GM23248 (cell line): ENCODE data around the gene ANGPTL4. TPM values are rescaled to one million over a fixed set of nuclear protein-coding genes. Genes with fewer than 3 reads are reported as not detected.
"Not testable (repeated sequence)": the region's sequence is repeated elsewhere in the genome, so short reads cannot be mapped to it uniquely, and the experiment has no call there.

Experiments
- DNase-seq: peaks from one replicate; pipeline ENCODE4 v3.0.0-alpha.2; 2015
- H2AFZ ChIP-seq: fragments of 200-600 bp; sonication (generic); 2 replicates; pipeline ENCODE4 v1.6.1; 2016; ENCODE audit warnings: antibody characterized with exemption
- H3F3A ChIP-seq: fragments of 200-600 bp; sonication (generic); 2 replicates; pipeline ENCODE4 v1.6.1; 2016; ENCODE audit warnings: mild to moderate bottlenecking, antibody characterized with exemption, mixed run types; ENCODE audit not compliant: insufficient read depth
- H3K27ac ChIP-seq: fragments of 200-600 bp; sonication (generic); 2 replicates; pipeline ENCODE4 v1.5.1; 2016; ENCODE audit warnings: mild to moderate bottlenecking
- H3K27me3 ChIP-seq: fragments of 200-600 bp; sonication (generic); replicated peaks from 2 replicates; pipeline ENCODE4 v1.6.1; 2016; ENCODE audit warnings: mild to moderate bottlenecking; ENCODE audit not compliant: insufficient read depth
- H3K36me3 ChIP-seq: fragments of 200-600 bp; sonication (generic); 2 replicates; pipeline ENCODE4 v1.6.1; 2016; ENCODE audit warnings: low read depth, mild to moderate bottlenecking
- H3K4me1 ChIP-seq: fragments of 200-600 bp; sonication (generic); 2 replicates; pipeline ENCODE4 v1.6.1; 2016; ENCODE audit warnings: mild to moderate bottlenecking; ENCODE audit not compliant: insufficient read depth
- H3K4me2 ChIP-seq: fragments of 200-600 bp; sonication (generic); one replicate; pipeline ENCODE4 v1.6.1; 2016; ENCODE audit warnings: mild to moderate bottlenecking; ENCODE audit not compliant: unreplicated experiment
- H3K4me3 ChIP-seq: fragments of 200-600 bp; sonication (generic); 2 replicates; pipeline ENCODE4 v1.5.1; 2016; ENCODE audit warnings: mild to moderate bottlenecking
- H3K79me2 ChIP-seq: fragments of 200-600 bp; sonication (generic); 2 replicates; pipeline ENCODE4 v1.6.1; 2016; ENCODE audit warnings: mild to moderate bottlenecking; ENCODE audit not compliant: insufficient read depth
- H3K9ac ChIP-seq: fragments of 200-600 bp; sonication (generic); 2 replicates; pipeline ENCODE4 v1.6.1; 2016; ENCODE audit warnings: mild to moderate bottlenecking
- H3K9me2 ChIP-seq: fragments of 200-600 bp; sonication (generic); 2 replicates; pipeline ENCODE4 v1.6.1; 2016; ENCODE audit warnings: mixed run types, mild to moderate bottlenecking, moderate library complexity; ENCODE audit not compliant: insufficient read depth
- H3K9me3 ChIP-seq: fragments of 200-600 bp; sonication (generic); one replicate; pipeline ENCODE4 v1.6.1; 2017; ENCODE audit warnings: low read depth
- H4K20me1 ChIP-seq: fragments of 200-600 bp; sonication (generic); 2 replicates; pipeline ENCODE4 v1.6.0; 2016; ENCODE audit not compliant: insufficient read depth
- EZH2 ChIP-seq: fragments of 200-600 bp; sonication (generic); IDR thresholded peaks from 2 replicates; pipeline ENCODE4 v1.6.1; 2018; ENCODE audit warnings: antibody characterized with exemption, mild to moderate bottlenecking; ENCODE audit not compliant: insufficient read depth, poor library complexity, severe bottlenecking
- EZH2phosphoT487 ChIP-seq: fragments of 200-600 bp; sonication (generic); IDR thresholded peaks from 2 replicates; pipeline ENCODE4 v1.6.1; 2018; ENCODE audit warnings: antibody characterized with exemption, moderate library complexity, mild to moderate bottlenecking, low read depth; ENCODE audit not compliant: insufficient read depth
- WGBS, 2 experiments: methylation state at CpG; one replicate each; pipeline ENCODE4 v1.1.6; 2015 to 2017; ENCODE audit warnings: low lambda C conversion rate in 2 of 2, low coverage in 1 of 2; ENCODE audit errors: missing lambda C conversion rate in 2 of 2; 5-methylcytosine and 5-hydroxymethylcytosine counted together
- in situ Hi-C: fragments of 300-500 bp; cut with MboI; formaldehyde crosslinking; loops from 2 replicates; pipeline ENCODE4 v1.15.0; 2020
- polyA plus RNA-seq: library from polyadenylated mRNA; unstranded; fragments of >200 nt; fragmentation: Nextera tagmentation; extraction: Ambion mirVana; gene quantifications from 2 replicates; pipeline ENCODE4 v1.2.1, GENCODE V29; 2016
- total RNA-seq: library from RNA; depleted of rRNA; stranded (reverse); fragments of >200 nt; shearing (Covaris generic); gene quantifications from 2 replicates; pipeline ENCODE4 v1.2.3, GENCODE V29; 2014; rRNA removed

Gene ANGPTL4
- 11.4 and 13.1 TPM in 2 replicates for total RNA-seq
- 37.9 and 39.9 TPM in 2 replicates for polyA plus RNA-seq

GRCh38 chr19:8363803-8364771, at the start of gene ANGPTL4:
TSS of gene ANGPTL4 (plus strand) at chr19:8364155. CDS start at chr19:8364322, 167 bp downstream.
- in situ Hi-C loops, result no loop called here
- Histone ChIP-seq H3K9me2 (no peaks in the 10 kb centered on the region), H3K27ac (peak within 1 kb of the TSS; percentile 83), H3K4me2 (peak within 1 kb of the TSS; percentile 82), H3K9me3 (no peaks in the 10 kb centered on the region), H3K4me1 (peaks cover 31% of the 10 kb centered on the region), H3K9ac (peak within 1 kb of the TSS; percentile 72), H4K20me1 (no peaks in the 10 kb centered on the region), H3K4me3 (peak within 1 kb of the TSS; percentile 76), H3K27me3 (no peaks in the 10 kb centered on the region), H3K79me2 (peaks cover 7% of the 10 kb centered on the region; the same call in 1 of the 2 replicates), H3K36me3 (no peaks in the 10 kb centered on the region), H2AFZ (peak within 1 kb of the TSS; percentile 75), H3F3A (peaks cover 25% of the 10 kb centered on the region)
- 1% methylated on average over 58 to 77 of the region's 81 CpGs for WGBS, 2 experiments
- no peak for TF ChIP-seq EZH2
- no peak for TF ChIP-seq EZH2phosphoT487
- DNase-seq, result peak; percentile 81

DNA sequence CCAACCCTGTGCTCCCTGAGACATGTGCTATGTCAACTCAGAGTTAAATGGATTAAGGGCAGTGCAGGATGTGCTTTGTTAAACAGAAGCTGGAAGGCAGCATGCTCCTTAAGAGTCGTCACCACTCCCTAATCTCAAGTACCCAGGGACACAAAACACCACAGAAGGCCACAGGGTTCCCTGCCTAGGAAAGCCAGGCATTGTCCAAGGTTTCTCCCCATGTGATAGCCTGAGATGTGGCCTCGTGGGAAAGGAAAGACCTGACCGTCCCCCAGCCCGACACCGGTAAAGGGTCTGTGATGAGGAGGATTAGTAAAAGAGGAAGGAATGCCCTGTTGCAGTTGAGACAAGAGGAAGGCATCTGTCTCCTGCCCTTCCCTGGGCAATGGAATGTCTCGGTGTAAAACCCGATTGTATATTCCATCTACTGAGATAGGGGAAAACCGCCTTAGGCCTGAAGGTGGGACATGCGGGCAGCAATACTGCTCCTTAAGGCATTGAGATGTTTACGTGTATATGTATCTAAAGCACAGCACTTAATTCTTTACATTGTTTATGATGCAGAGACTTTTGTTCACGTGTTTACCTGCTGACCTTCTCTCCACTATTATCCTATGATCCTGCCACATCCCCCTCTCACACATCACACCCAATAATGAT, 48.8 kb upstream of the ANGPTL4 start:
- H3K4me1 ChIP-seq, DNase-seq, H4K20me1 ChIP-seq, H3K9ac ChIP-seq, H3K9me2 ChIP-seq, H3K27me3 ChIP-seq, H3K27ac ChIP-seq, H3K4me3 ChIP-seq, H2AFZ ChIP-seq, H3K4me2 ChIP-seq, H3K36me3 ChIP-seq, H3K9me3 ChIP-seq, H3F3A ChIP-seq: not testable (repeated sequence)
- in situ Hi-C loops, result loop anchor here (5.0 kb wide), 1 partner anchor 48 kb away; no protein-coding TSS in a partner anchor
- whole genome bisulfite sequencing, 2 experiments, result 87 to 89% methylated on average over 11 of the region's 11 CpGs
- H3K79me2 ChIP-seq, result peaks cover 32% of the 10 kb centered on the region

DNA sequence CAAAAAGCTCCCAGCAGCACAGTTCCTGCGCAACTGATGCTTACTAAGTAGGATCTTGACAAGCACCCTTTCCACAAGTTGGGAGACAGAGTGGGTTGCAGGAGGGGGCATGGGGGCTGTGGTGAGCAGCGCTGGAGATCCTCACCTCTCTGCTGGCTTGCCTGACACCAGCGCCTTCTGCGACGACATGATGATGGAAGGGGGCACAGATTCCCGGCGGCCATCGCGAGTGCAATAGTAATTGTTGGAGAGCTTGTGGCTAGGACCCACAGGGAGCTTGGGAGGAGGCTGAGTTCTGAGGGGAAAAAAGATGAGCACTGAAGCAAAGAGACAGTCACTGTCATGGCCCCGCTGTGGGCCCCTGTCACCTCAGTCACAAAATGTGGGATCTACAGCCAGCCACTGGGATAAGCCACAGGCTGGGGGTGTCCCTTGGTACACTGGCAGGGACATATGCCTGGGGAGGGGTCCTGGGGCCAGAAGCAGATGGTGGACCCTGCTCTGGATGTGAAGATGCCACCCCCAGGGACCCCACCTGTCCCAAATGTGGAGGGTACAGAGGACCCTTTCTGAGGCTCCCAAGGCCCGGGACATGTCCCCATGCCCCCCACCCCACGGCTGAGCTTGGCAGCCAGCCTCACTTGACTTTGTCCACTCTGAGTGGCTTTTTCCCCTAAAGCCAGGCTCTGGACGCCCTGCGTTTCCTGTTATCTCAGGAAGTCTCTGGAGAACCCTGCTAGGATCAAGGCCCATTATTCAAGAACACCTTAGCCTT, 47.4 kb upstream of the ANGPTL4 start:
- Histone ChIP-seq H3F3A (no peaks in the 10 kb centered on the region), H3K27ac (no peak overlapping the region), H3K4me2 (no peak overlapping the region), H3K27me3 (no peaks in the 10 kb centered on the region), H3K9me3 (no peaks in the 10 kb centered on the region), H3K4me3 (no peak overlapping the region), H3K36me3 (peaks cover 6% of the 10 kb centered on the region; the same call in 1 of the 2 replicates), H3K9ac (no peak overlapping the region), H3K9me2 (no peaks in the 10 kb centered on the region), H4K20me1 (no peaks in the 10 kb centered on the region), H2AFZ (no peak overlapping the region), H3K79me2 (peaks cover 45% of the 10 kb centered on the region), H3K4me1 (peaks cover 11% of the 10 kb centered on the region)
- DNase-seq, result no peak
- no peak for TF ChIP-seq EZH2phosphoT487
- no peak for TF ChIP-seq EZH2
- WGBS, 2 experiments, result 78 to 87% methylated on average over 13 to 14 of the region's 14 CpGs
- in situ Hi-C loops, result no loop called here

- H3K9ac ChIP-seq, H3K27me3 ChIP-seq, H2AFZ ChIP-seq, H3K4me2 ChIP-seq, H4K20me1 ChIP-seq, H3K9me3 ChIP-seq, in situ Hi-C loops, H3K9me2 ChIP-seq, H3F3A ChIP-seq, H3K27ac ChIP-seq, H3K4me3 ChIP-seq: not testable (repeated sequence)
- H3K4me1 ChIP-seq, result peaks cover 26% of the 10 kb centered on the region
- H3K36me3 ChIP-seq, result peaks cover 15% of the 10 kb centered on the region
- peaks cover 65% of the 10 kb centered on the region for H3K79me2 ChIP-seq
- 66 to 67% methylated on average over 9 of the region's 9 CpGs for WGBS, 2 experiments
- peak; percentile 39 for DNase-seq
Measured at GRCh38 chr19:8318835-8319234, 45.1 kb upstream of the ANGPTL4 start.
